ENCODE data around the gene SCYGR5.

DNA sequence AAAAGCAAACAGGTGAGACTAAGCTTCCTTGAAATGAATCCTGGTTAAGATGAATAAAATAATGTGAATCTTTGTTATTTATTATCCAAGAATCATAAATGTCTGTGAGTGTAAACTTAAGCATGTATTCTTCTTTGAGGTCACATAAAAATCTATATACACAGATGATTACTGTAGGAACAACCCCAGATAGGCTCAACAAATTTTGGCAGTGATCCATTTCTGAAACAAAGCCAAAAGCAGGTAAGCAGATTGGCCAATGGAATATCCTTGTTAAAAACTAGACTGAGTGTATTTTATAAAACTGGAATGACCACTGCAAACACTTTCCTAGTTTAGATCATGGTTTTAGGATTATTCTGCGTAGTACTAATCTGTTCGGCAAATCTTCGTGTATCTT lies 11.3 kb downstream of the SCYGR5 start:
- TF ChIP-seq YY1 (IDR thresholded peaks at IDR 0.05; ENCODE audit: insufficient read depth, insufficient read length), result no peak
- TF ChIP-seq ZNF274 (IDR thresholded peaks at IDR 0.05; ENCODE audit: low read depth, low read length), result no peak
- TF ChIP-seq SUZ12 (IDR thresholded peaks at IDR 0.05; ENCODE audit: extremely low read depth, insufficient read depth, insufficient read length), result no peak

Measured in NT2/D1 (cell line).